ENCODE measurements around the gene PCNX4. TPM values are rescaled to one million over a fixed set of nuclear protein-coding genes. Genes with fewer than 3 reads are reported as not detected.

PCNX4 gene
- total and polyA plus RNA-seq, 8 donors, result 34.8 to 129 (median 109) TPM

DNA sequence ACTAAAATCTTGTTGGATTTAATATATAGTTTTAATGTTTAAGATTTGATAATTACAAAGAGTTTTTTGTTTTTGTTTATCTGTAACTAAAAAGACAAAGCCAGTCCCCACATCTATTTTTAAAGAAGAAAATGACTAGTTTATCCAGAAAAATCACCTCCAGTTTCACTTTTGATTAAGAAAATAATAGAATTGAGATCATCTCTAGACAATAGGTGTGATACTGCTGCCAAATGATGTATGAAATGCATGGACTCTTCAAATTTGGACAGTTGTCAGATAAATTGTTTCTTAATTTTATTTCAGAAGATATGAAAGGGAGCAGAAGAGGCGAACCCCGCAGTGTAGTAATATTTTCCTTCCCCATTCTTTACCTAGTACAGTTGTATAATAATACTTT lies 20.0 kb downstream of the PCNX4 start:
- no peak for DNase-seq
- H3K36me3 ChIP-seq, result peaks cover 0 to 21% of the 10 kb centered on the region in 2 donors
- no peak overlapping the region for H3K4me3 ChIP-seq
- no peaks in the 10 kb centered on the region for H3K27me3 ChIP-seq
- H3K27ac ChIP-seq, result no peak overlapping the region
- H3K9me3 ChIP-seq, result no peaks in the 10 kb centered on the region
- no peak for ATAC-seq
- intact Hi-C loops (cut with DNase I), result no loop called here
- no peak for TF ChIP-seq CTCF (IDR thresholded peaks at IDR 0.05)
- H3K4me1 ChIP-seq, result no peaks in the 10 kb centered on the region

DNA sequence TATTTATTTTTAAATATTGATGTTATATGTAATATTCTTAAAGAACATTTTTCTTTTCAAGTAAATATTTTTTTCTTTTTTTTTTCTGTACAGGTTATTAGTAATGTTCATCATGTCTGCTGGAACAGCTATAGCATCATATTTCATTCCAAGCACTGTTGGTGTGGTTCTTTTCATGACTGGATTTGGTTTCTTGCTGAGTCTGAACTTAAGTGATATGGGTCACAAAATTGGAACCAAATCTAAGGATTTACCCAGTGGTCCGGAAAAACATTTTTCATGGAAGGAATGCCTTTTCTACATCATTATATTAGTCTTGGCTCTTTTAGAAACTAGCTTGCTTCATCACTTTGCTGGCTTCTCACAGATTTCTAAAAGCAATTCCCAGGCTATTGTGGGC lies 23.2 kb downstream of the PCNX4 start:
- DNase-seq (no peak), ATAC-seq (no peak)
- Histone ChIP-seq H3K27me3 (no peaks in the 10 kb centered on the region), H3K27ac (no peak overlapping the region), H3K4me1 (no peaks in the 10 kb centered on the region), H3K9me3 (no peaks in the 10 kb centered on the region), H3K36me3 (peaks cover 0 to 47% of the 10 kb centered on the region in 2 donors), H3K4me3 (no peak overlapping the region)
- intact Hi-C loops (cut with DNase I), result no loop called here
- TF ChIP-seq CTCF (IDR thresholded peaks at IDR 0.05), result no peak

DNA sequence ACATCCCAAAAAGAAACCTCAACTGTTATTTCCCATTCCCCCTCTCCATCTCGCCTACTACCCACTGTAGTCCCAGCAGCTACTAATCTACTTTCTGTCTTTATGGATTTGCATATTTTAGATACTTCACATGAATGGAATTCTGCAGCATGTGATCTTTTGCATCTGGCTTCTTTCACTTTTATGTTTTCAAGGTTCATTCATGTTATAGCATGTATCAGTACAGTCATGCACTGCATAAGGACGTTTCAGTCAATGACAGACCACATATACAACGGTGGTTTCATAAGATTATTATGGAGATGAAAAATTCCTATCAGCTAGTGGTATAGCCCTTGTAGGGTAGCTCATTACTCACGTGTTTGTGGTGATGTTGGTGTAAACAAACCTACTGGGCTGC lies 24.5 kb downstream of the PCNX4 start:
- Histone ChIP-seq H3K9me3 (no peaks in the 10 kb centered on the region), H3K4me1 (no peaks in the 10 kb centered on the region), H3K27me3 (no peaks in the 10 kb centered on the region), H3K27ac (no peak overlapping the region), H3K36me3 (peaks cover 0 to 50% of the 10 kb centered on the region in 2 donors), H3K4me3 (no peak overlapping the region)
- intact Hi-C loops (cut with DNase I), result no loop called here
- no peak for TF ChIP-seq CTCF (IDR thresholded peaks at IDR 0.05)
- DNase-seq (no peak), ATAC-seq (no peak)

DNA sequence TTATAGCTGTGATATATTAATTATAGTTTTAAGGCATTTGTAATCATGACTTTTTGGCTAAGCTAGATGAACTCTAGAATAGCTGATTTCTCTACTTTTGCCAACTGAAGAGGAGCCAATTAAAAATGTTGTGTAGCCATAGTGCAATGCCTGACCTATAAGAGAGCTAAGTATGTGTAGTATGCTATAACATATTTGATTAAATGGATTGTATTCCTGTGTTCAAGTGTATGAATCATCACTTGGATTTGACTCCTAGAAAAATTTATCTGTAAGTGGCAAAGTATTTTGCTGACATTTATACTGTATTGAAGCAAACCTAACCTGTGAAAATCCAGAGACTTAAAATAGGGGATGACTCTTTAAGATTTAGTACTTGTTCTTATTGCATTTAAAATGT lies 34.2 kb downstream of the PCNX4 start:
- intact Hi-C loops (cut with DNase I), result no loop called here
- DNase-seq, result no peak
- Histone ChIP-seq H3K4me1 (no peaks in the 10 kb centered on the region), H3K27ac (no peak overlapping the region), H3K9me3 (no peaks in the 10 kb centered on the region), H3K36me3 (peaks cover 0 to 67% of the 10 kb centered on the region in 2 donors), H3K4me3 (no peak overlapping the region), H3K27me3 (no peaks in the 10 kb centered on the region)
- no peak for ATAC-seq
- no peak for TF ChIP-seq CTCF (IDR thresholded peaks at IDR 0.05)

DNA sequence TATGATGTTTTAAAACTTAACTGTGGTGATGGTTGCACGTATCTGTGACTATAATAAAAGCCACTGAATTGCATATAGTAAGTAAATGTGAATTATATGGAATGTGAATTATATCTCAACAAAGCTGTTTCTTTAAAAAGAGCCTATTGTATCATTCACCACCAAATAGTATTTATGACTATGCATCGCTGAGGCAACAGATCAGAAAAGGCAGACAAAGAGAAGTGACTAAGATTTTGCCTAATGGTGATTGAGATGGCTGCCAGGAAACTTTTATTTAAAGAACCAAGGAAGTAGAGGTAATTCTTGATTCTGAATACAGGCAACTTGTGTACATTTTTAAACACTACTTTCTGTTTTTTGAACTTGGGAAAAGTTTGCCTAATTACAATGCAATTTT lies 41.8 kb downstream of the PCNX4 start:
- intact Hi-C loops (cut with DNase I), result no loop called here
- Histone ChIP-seq H3K4me1 (no peaks in the 10 kb centered on the region), H3K9me3 (no peaks in the 10 kb centered on the region), H3K36me3 (peaks cover 0 to 4% of the 10 kb centered on the region in 2 donors), H3K27ac (no peak overlapping the region), H3K27me3 (no peaks in the 10 kb centered on the region), H3K4me3 (no peak overlapping the region)
- ATAC-seq (no peak), DNase-seq (no peak)
- no peak for TF ChIP-seq CTCF (IDR thresholded peaks at IDR 0.05)

Data from left lung (tissue), 10 donors.